Prostate gland (tissue), 2 donors: ENCODE measurements around the gene LYSMD2. TPM values are rescaled to one million over a fixed set of nuclear protein-coding genes. Genes with fewer than 3 reads are reported as not detected.

Experiments used
- DNase-seq: peaks from one replicate; pipeline ENCODE4 v3.0.0-alpha.2; 2019; ENCODE audit warnings: low spot score
- H3K27ac ChIP-seq, 2 donors: fragments of 200-600 bp; sonication (generic); 2 replicates each; pipeline ENCODE4 v1.5.1; 2017 to 2019
- H3K27me3 ChIP-seq: fragments of 200-600 bp; sonication (generic); replicated peaks from 2 replicates; pipeline ENCODE4 v1.5.1; 2019; ENCODE audit not compliant: insufficient read depth
- H3K36me3 ChIP-seq, 2 donors: fragments of 200-600 bp; sonication (generic); 1 replicate in 1 of 2; 2 replicates in 1 of 2; pipeline versions ENCODE4 v1.5.1 to v1.8.1; 2017 to 2019
- H3K4me1 ChIP-seq: fragments of 200-600 bp; sonication (generic); replicated peaks from 2 replicates; pipeline ENCODE4 v1.5.1; 2019
- H3K4me3 ChIP-seq, 2 donors: fragments of 200-600 bp; sonication (generic); 2 replicates each; pipeline ENCODE4 v1.5.1; 2017 to 2019
- H3K9me3 ChIP-seq: fragments of 200-600 bp; sonication (generic); 2 replicates; pipeline ENCODE4 v1.5.1; 2017
- CTCF ChIP-seq, 4 experiments: fragments of 200-600 bp in 2 of 4; fragments of 450-650 bp in 2 of 4; sonication (generic) in 2 of 4; IDR thresholded peaks; 1 replicate in 3 of 4; 2 replicates in 1 of 4; pipeline ENCODE4 v1.5.1; 2016 to 2019; ENCODE audit warnings: antibody characterized with exemption in 4 of 4, mild to moderate bottlenecking in 2 of 4, moderate library complexity in 2 of 4
- POLR2A ChIP-seq: fragments of 450-650 bp; IDR thresholded peaks from one replicate; pipeline ENCODE4 v1.6.1; 2016; ENCODE audit warnings: antibody characterized with exemption, mild to moderate bottlenecking
- POLR2AphosphoS5 ChIP-seq: sonication (generic); formaldehyde crosslinking; IDR thresholded peaks from one replicate; pipeline ENCODE4 v1.6.1; 2017; ENCODE audit warnings: antibody characterized with exemption
- WGBS: methylation state at CpG from one replicate; pipeline ENCODE4 v1.1.5; 2018; 5-methylcytosine and 5-hydroxymethylcytosine counted together
- intact Hi-C: fragments of 100-400 bp; cut with DNase I; formaldehyde crosslinking; loops from one replicate; pipeline ENCODE4 v1.14.2; 2022
- total RNA-seq, 2 donors: library from RNA; depleted of rRNA; stranded (reverse); fragments of >200 nt; gene quantifications; one replicate each; pipeline ENCODE4 v1.1.0, GENCODE V29; 2016

The LYSMD2 gene
- total RNA-seq, 2 donors from 2014 or later, result 15.0 to 29.9 TPM

DNA sequence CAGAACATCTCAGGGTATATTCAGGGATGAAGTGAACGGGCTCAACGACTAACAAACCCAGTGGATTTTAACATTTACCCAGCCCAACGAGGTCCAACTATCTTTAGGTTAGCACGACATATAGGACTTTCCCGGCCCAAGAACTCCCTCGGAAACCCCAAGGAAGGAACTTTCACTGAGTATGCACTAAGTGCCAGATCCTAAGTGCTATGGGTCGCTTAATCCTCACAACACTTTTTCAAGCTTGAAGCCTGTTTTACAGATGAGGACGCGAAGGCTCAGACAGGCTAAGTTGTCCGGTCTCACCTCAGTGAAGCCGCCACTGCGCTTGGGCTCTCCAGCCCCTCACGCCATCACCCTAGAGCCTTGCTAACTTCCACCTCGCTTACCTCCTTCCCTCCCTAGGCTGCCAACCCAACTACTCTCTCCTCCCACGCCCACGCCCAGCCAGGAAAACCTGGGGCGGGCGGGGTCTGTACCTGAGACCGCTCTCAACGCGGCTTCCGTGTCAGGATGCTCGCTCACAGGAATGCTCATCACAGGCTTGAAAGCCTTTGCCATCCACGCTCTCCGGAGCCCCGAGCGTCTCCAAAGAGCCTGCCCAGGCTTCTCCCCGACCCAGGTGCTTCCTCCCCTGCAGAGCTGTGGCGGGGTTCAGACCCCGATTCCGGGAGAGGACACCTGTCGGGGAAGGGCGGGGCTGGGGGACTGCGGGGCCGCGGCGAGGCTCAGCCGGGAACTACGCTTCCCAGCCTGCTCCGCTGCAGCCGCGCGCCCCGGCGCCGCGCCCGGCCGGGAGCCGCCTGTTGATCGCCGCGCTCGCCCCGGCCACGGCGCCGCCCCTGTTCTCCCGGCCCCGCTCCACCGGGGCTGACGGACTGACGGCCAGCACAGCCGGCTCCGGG lies 13.6 kb upstream of the LYSMD2 start, which contains the start of gene TMOD2:
Gene TMOD2 (plus strand): TSS at position 806 of the 905 bp plus-strand sequence. CDS start 14,845 bp downstream, outside the sequence.
- H3K9me3 ChIP-seq, result no peaks in the 10 kb centered on the region
- H3K27me3 ChIP-seq, result no peaks in the 10 kb centered on the region
- TF ChIP-seq POLR2A, result no peak
- TF ChIP-seq CTCF (IDR thresholded peaks at IDR 0.05), result no peak
- no peak for TF ChIP-seq POLR2AphosphoS5
- peak within 1 kb of the TSS; percentile 45 to 50 for H3K27ac ChIP-seq
- H3K36me3 ChIP-seq, result no peaks in the 10 kb centered on the region
- peak within 1 kb of the TSS; percentile 72 to 80 for H3K4me3 ChIP-seq
- WGBS, result 6% methylated on average over 60 of the region's 65 CpGs
- H3K4me1 ChIP-seq, result no peaks in the 10 kb centered on the region
- DNase-seq, result peak; percentile 25
- intact Hi-C loops, result no loop called here

DNA sequence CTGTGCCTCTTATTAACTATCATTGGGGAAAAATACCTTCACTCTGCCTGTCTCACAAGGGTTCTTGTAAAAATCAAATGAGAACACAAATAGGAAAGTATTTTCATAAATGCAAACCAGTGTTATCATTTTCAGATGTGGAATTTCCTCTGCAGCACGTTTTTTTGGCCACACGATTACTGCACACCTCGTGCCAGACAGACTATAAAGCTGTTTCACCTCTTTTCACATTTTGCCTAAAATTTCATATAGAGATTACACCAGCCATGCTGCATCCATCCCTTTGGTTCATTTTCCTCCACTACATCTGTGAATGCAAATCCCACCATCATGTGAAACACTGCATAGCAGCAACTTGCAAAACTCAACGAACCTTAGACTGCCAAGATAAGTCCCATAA lies 12.7 kb upstream of the LYSMD2 start:
- no peak for DNase-seq
- no peak overlapping the region for H3K27ac ChIP-seq
- no peaks in the 10 kb centered on the region for H3K36me3 ChIP-seq
- H3K9me3 ChIP-seq, result no peaks in the 10 kb centered on the region
- no peaks in the 10 kb centered on the region for H3K27me3 ChIP-seq
- intact Hi-C loops, result no loop called here
- 78% methylated on average over 4 of the region's 4 CpGs for WGBS
- H3K4me1 ChIP-seq, result no peaks in the 10 kb centered on the region
- no peak for TF ChIP-seq CTCF (IDR thresholded peaks at IDR 0.05)
- no peak for TF ChIP-seq POLR2A
- TF ChIP-seq POLR2AphosphoS5, result no peak
- no peak overlapping the region for H3K4me3 ChIP-seq

GRCh38 chr15:51749307-51749706 lies 11.9 kb upstream of the LYSMD2 start:
- H3K9me3 ChIP-seq, result no peaks in the 10 kb centered on the region
- no peaks in the 10 kb centered on the region for H3K36me3 ChIP-seq
- 91% methylated on average over 5 of the region's 5 CpGs for WGBS
- no peaks in the 10 kb centered on the region for H3K4me1 ChIP-seq
- intact Hi-C loops, result no loop called here
- DNase-seq, result no peak
- H3K27me3 ChIP-seq, result no peaks in the 10 kb centered on the region
- H3K27ac ChIP-seq, result no peak overlapping the region
- TF ChIP-seq POLR2A (no peak), CTCF (IDR thresholded peaks at IDR 0.05) (no peak), POLR2AphosphoS5 (no peak)
- H3K4me3 ChIP-seq, result no peak overlapping the region

DNA sequence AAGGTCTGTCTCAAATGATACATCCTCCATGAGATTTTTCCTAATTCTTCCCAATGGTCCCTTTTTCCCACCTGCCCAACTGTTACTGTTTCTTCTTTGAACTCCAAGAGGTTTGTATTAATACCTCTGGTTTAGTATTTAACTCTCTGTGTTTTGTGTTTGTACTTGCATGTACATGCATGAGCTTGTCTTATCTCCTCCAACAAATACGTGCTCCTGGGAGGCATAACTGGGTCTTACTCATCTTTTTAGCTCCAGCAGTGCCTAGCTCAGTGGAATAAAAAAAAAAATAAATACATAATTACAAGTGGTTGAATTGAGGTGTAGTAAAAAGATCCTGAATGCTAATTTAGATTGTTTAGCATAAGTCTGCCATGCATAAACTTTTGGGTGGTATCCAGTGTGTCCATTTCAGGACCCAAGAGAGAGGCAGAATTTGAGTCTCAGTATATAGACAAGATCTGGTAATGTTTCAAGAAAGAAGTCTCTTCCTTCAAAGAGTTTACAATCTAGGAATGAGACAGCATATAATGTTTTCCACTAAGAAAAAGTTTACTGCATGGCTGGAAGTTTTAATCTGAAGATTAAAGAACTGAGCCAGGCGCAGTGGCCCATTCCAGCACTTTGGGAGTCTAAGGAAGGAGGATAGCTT lies 1.7 kb upstream of the LYSMD2 start:
- H3K27ac ChIP-seq, result no peak overlapping the region
- no peaks in the 10 kb centered on the region for H3K4me1 ChIP-seq
- 72% methylated on average over 2 of the region's 2 CpGs for WGBS
- H3K36me3 ChIP-seq, result no peaks in the 10 kb centered on the region
- H3K4me3 ChIP-seq, result no peak overlapping the region
- no peaks in the 10 kb centered on the region for H3K9me3 ChIP-seq
- intact Hi-C loops, result no loop called here
- TF ChIP-seq POLR2AphosphoS5 (no peak), CTCF (IDR thresholded peaks at IDR 0.05) (no peak)
- no peaks in the 10 kb centered on the region for H3K27me3 ChIP-seq
- no peak for DNase-seq
